Suppressor macrophage treated with lipopolysaccharide for 1 hour (primary cell): ENCODE measurements around the gene DUOXA1.
A peak's percentile ranks its signal among the peaks of the same experiment; 100 is the strongest.
"Not testable (repeated sequence)": the region's sequence is repeated elsewhere in the genome, so short reads cannot be mapped to it uniquely, and the experiment has no call there.

Source experiments
- DNase-seq, 3 donors: peaks; one replicate each; pipeline ENCODE4 v3.0.0-alpha.2; 2020 to 2022

The DUOXA1 gene

DNA sequence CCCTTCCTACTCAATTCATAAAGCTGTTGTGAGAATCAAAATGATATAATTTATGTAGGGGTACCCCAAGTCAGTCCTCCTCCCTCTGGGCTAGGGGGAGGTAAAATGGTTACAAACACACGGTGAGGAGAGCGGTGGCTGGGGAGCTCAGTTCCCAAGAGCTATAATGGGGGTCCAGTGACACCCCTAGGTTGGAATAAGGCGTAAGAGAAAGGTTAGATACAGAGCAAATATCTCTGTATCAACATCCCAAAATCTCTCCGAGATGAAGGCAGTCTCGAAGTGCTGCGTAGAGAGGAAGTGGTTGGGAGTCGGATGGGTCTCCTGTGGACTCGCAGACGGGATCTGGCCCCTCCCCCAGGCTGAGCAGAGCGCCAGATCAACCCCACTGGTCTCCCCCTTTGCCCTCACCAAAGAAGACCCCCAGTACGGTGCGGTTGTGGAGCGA is 17.5 kb downstream of the DUOXA1 start:
- no peak for DNase-seq

DNA sequence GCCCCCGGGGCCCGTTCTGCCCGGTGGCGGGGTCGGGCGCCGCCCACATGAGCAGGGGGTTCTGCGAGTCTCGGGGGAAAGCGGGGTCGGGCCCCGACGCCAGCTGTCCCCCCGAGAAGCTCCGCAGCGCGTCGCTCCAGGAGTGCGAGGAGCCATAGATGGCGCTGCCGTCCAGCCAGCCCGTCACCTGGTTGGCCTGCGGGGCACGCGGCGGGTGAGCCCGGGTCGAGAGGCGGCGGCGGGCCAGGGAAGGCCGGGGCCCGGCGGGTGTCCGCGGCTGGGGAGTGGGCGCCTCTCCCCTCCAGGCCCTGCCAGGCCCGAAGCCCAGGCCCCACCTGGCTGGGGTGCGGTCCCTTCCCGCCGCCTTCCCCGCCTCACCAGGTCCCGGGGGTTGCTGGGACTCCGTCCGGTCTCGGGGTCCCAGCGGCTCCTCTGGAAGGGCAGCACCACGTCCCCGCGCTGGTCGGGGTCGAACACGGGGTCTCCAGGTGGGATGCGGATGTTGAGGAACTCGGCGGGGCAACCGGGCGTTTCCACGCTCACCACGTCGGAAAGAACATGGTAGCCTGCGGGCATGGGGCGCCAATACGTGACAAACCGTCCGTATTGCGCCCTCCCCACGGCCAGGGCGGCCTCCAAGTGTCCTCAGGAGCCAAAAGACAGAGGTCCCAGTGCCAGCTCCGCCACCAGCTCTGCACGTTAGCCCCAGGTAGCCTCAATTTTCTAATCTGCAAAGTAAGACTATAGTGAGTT is 18.1 kb downstream of the DUOXA1 start:
- no peak for DNase-seq

DNA sequence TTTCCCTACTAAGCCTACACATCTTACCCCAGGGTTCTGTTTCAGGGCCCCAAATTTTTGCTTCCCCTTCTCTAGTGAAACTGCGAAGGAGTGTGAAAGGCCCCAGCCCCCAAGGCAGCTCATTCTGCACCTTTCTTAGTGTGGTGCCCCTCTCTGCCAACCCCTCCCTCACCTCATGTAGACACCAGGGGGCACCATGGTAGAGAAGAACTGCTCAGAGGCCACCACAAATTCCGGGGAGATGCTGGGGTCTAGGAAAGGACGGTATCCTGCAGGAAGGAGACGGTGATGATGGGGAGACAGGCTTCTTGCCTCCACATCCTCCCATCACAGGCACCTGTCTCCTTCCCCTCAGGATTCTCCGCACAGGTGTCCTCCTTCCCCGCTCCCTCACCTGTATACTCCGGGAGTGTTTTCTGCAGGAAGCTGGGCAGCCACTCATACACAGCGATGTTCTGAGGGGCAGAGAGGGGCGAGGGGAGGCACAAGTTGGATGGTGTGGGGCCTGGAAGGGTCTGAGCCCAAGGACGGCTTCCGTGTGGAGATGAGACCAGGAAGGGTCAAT is 19.3 kb downstream of the DUOXA1 start:
- DNase-seq, result no peak

DNA sequence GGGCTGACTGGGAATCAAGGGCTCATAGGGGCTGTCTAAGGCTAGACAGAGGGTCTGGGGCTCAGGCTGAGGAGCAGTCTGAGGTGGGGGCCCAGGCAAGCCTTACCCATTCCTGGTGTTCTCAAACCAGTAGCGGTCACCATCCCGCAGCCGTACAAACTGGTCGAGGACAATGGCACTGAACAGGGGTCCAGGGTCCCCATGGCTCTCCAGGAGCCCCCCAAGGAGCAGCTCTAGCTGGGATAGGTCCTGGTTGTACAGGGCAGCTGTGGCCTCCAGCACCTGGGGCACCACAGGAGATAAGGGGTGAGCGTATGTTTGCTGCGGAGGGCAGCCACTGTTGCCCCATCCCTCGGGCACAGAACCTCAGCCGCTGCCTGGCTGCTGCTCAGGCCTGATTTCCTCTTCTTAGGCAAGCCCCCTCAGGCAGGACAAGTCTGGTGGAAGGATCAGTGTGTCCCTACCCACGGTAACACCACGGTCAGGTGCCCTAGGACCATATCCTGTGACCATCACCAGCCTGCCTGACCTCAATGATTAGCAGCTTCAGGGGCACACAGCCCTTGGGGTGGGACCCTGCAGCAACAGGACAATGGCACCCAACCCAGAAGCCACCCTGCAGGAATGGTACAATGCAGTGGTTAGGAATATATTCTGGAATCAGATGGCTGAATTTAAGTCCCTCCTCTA is 21.6 kb downstream of the DUOXA1 start:
- no peak for DNase-seq

DNA sequence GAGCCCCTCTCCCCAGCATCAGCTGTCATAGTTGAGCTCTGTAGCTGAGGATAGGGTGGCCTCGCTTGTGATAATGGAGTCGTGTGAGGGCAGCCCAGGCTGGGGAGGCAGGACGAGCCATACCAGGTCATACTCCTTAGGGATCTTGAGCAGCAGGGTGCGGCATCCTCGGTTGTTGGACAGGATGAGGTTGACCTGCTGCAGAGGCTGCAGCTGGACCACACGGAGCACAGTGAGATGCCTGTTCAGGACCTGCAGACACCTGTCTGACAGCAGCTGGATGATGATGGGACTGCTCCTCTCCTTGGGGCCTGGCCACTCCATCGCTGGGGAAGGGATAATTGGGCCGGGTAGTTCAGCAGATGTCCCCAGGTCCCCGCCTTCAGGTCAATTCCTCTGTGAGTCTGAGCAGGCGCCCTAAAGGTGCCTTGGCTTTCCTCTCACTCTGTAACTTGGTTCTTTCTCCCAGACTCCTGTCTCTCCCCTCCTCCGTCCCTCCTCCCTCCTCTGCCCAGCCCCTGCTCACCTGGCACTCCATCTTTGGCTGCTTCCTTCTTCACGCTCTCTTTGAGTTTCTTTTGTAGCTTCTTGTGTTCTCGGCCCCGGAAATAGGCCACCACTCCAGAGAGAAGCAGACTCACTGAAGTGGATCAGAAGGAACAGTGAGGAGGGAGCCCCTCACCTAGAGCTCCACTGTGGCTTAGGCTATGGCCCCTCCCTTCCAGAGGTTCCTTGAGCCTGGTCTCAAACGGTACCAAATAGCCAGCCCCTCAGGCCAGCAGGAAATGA is 23.5 kb downstream of the DUOXA1 start:
- DNase-seq, result no peak

DNA sequence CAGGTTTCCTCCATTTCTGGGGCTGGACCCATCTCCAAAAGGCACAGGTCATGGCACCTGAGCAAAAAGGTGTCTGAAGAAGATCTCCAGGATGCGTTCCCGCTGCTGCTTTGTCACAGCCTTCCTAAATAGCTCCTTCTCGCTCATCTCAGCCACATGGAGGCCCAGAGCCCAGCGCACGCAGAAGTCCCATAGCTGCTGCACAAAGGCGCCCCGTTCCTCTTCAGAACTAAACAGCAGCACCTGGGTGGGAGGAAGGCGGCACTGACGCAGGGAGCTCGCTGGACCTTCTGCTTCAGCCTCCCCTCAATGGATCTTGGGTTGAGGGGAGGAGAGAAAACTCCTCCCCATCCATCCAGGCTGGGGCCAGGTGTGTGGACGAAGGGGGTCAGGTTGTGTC is 24.1 kb downstream of the DUOXA1 start:
- no peak for DNase-seq

DNA sequence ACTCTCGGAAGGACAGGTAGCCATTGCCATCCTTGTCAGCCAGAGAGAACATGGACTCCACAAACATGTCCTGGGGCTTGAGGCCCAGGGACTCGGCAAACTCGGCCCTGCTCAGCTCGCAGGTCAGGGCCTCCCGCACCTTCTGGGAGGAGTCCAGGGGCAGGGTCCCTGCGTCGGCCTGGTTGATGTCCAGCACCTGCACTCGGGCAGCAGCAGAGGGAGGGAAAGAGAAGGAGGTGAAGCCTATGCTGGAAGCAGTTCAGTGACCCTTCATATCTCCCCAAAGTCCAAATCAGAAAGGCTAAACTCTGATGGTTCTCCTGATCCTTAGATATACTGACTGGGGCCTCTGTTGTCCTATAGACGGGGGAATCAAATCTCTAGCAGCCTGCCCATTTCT is 25.5 kb downstream of the DUOXA1 start:
- DNase-seq, result not testable (repeated sequence)

DNA sequence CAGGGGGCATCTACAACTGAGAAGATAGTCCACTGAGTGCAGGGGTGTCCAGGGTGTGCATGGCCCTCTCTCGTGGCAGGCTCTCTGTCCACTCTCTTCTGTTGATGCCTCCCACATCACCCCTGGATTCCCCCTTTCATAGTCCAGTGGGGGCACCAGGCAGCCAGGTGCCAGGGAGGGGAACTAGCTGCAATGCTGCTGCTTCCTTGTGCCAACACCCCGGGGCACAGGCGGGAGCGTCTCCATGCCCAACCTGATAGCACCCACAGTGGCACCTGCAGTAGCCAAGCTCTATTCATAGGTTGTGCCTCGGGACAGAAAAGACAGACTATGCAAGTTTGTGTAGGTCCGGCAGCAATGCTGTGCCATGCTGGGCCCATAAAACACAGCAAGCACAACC is 27.5 kb downstream of the DUOXA1 start:
- DNase-seq, result no peak

DNA sequence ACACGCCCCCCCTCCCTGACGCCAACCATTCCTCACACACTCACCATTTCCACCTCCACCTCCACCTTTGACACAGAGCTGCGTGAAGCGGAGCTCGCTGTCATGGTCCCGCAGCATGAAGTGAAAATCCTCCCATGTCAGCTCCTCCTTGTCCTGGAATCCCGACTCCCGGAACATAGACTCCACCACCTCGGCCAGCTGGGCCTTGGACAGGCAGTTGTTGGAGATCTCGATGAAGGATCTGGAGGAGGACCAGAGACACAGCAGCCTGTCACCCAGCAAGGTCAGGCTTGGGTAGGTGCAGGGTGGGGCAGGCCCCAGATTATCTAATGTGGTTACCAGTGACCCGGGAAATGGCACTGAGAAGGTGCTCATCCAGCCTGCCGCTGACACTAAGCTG is 27.9 kb downstream of the DUOXA1 start:
- no peak for DNase-seq

DNA sequence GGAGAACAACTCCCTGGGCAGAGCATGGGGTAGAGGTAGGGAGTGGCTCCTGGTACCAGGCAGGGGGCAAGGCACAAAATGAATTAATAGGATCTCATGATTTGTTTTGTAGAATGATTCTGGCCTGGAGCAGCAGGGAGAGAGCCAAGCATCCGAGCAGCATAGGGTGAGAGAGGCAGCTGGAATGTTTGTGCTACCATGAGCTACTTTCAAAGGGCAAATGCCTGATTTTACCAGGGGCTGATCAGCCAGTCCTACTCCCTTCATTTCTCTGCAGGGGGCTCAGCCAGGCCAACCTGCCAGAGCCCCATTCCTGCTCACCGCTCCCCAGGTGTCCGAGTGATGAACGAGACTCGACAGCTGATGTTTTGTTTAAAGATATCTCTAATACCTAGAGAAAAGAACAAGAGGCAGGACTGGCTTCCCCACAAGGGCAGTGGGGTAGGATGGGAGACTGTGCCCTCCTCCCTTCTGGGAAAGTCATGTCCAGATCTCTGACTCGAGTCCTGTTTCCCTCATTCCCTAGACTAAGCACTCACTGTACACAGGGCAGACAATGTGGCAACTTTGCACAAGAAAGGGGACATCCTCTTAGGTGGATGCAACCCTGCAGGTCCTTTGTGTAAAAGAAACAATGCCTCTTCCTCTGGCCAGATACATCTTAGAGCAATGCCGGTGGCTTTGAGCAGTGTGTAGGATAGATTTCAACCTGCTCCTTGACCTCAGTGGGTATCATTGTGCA is 28.6 kb downstream of the DUOXA1 start:
- no peak for DNase-seq

DNA sequence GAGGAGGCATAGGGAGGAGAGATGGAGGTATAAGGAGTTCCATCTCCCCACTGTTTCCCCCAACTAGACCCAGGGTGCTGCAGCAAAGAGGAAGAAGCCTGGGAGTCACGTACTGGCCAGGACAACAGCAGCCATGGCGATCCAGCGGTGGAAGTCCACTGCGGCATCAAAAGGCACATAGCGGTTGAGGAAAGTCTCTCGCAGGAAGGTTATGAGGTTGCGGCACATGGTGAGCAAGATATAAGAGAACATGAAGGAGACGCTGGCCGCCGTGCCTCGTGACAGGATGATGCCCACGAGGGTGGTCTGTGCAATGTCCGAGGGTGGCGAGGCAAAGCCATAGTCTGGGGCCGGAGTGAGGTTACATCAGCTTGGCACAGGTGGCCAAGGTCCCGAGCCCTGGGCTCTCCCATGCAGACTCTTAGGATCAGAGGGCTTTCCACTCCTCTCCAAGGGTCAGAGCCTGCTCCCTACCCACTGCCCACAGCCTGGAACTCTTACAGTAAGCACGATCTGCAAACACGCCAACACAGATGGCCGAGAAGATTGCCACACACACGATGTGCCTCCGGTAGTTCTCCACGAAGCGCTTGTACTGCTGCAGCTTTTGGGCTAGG is 30.0 kb downstream of the DUOXA1 start:
- DNase-seq, result no peak

DNA sequence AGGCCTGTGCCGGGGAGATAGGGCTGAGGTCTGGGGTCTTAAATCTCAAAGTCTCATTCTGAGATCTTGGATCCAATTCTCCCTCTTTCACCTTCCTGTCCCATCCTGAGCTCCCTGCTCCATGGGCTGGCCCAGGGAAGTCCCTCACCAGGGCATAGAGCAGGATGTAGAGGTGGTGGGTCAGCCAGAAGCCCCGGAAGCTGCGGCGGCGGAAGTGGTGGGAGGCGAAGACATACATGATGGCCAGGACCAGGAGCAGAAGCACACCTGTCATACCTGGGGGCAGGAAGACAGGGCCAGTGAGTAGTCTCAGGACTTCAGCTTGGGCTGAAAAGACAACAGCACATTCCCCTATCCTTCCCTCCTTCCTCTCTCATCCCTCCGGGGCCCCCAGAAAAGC is 32.2 kb downstream of the DUOXA1 start:
- no peak for DNase-seq

DNA sequence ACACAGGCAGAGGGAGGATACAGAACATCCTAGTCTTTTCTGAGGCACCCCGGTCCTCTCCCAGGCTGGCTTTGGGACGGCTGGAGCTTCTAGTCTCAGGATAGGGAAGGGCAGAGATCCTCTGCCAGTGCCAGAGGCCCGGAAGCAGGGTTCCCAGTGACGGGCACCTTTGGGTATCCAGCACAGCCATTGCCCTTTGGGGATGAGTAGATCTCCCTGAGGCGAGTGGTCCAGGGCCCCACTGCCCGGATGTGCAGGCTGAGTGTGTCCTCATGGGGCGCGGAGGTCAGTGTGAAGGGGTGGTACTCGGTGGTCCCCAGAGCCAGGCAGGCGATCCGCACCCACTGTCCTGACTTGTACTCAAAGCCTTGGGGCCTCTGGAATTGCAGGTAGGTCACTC is 34.0 kb downstream of the DUOXA1 start:
- DNase-seq, result no peak

DNA sequence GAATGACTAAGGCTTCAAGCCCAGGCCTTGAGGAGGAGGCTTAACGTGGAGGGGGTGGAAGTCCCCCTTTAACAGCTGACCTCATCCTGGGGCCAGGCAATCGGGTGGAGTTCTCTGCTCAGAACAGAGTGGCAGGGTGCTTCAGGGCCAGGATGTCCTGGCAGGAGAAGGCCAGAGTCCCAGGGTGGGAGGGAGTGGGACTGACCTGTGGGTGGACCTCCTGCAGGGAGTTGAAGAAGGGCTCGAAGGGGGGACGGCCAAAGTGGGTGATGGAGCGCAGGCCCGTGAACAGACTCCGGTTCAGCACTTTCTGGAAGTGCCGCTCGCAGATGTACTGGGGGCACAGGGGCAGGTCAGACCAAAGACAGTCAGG is 35.3 kb downstream of the DUOXA1 start:
- peak in 1 of 3 donors; percentile 36 for DNase-seq

DNA sequence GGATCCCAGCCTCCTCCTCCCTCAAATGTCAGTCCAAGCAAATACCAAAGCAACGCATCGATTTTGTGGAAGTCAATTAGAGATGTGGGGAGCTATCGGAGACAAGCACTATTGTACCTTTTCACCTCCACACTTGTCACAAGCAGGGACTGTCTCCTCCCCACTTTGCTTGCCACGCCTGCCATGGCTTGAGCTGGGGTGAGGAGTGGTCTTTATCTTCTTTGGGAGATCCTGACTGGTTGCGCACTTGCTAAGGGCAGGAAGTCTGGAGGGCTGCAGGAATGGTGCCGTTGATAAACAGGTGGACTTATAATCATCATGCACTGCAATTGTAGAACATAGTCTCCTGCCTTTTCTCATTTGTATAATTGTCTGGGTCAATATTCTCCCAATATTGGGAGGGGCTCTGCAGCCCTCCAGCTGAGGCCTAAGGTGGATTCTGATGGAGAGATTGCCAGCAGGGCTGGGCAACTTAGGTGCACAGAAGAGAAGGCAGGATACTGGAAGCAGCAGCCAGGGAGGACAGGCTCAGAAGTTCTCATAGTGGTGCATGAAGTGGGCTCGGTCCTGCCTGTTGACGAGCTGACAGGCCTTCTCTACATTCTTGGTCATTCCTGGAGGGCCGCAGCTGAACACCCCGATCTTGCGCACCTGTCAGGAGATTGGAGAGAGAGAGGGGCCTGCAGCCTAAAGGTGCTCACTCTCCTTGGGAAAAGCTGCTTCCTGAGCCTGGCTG is 35.9 kb downstream of the DUOXA1 start:
- DNase-seq, result no peak

DNA sequence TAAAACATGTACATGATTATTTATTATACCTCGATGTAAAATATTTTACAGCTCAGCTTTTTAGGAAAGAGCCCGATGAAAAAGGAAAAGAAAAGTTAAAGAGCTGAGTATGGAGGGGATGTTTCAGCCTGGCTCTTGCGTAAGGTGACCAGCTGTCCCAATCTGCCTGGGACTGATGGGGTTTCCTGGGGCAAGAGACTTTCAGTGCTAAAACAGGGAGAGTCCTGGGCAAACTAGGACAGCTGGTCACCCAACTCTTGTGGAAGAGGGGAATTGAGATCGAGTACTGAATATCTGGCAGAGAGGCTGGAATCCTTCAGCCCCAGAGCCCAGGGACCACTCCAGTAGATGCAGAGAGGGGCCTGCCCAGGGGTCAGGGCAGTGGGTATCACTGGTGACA is 36.7 kb downstream of the DUOXA1 start:
- peak; percentile 52 to 62 (median 59) for DNase-seq

DNA sequence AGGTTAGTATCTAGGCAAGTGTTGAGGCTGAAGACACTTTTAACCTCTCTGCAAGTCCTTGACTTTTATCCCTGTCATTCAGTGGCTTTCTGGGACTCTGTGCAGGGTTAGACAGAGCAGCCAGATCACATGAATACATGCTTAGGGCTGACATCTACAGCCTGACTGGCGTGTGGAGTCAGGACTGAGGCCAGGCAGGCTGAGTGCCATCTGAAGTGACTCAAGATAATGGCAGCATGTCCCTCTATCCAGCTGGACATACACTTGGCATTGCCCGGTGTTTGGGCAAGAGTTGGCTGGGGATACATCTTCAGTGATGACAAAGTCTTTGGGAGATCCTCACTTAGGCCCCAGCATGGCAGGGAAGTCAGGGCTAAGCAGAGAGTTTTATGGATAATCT is 38.1 kb downstream of the DUOXA1 start:
- DNase-seq, result no peak

DNA sequence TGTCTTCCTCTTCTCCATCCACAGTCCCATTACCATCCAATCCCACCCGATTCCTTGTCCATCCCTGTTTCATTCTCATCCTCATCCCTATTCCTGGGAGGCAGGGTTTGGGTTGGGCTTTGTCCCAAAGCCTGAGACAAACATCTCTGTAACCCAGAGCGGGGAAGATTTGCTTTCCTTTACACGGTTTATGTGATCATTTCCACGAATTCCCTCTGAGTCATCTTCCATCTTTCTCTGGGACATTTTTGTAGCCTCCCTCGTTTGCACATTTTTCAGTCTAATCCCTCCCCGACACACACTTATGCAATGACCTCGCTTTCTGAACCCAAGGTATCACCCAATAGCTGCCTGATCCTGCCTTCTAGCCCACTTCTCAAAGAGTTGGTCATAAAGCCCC is 38.5 kb downstream of the DUOXA1 start:
- peak; percentile 24 to 47 (median 39) for DNase-seq

DNA sequence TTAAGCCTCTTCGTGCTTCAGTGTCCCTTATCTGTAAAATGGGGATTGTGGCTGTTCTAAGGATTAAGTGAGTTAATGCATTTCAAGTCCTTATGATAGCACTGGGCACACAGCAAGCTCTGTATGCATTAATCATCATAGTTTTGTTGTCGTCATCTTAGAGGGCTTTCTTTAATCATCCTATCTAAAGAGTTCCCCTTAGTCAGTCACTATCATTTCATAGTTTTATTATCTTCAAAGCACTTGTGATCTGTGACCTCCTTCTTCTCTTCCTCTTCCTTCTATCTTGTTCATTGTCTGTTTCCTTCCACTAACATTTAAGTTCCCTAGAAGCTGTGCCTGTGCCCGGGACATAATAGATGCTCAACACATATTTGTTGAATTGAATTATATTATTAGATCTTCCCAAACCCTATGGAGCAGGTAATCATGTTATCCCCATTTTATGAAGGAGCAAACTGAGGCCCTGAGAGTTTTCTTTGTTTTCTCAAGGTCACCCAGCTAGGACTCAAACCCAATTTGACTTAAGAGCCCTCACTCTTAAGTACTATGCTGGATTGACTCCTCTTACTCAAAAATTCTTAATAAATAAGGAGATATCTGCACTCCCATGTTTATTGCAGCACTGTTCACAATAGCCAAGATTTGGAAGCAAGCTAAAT is 39.8 kb downstream of the DUOXA1 start:
- DNase-seq, result peak in 2 of 3 donors; percentile 21 to 26

DNA sequence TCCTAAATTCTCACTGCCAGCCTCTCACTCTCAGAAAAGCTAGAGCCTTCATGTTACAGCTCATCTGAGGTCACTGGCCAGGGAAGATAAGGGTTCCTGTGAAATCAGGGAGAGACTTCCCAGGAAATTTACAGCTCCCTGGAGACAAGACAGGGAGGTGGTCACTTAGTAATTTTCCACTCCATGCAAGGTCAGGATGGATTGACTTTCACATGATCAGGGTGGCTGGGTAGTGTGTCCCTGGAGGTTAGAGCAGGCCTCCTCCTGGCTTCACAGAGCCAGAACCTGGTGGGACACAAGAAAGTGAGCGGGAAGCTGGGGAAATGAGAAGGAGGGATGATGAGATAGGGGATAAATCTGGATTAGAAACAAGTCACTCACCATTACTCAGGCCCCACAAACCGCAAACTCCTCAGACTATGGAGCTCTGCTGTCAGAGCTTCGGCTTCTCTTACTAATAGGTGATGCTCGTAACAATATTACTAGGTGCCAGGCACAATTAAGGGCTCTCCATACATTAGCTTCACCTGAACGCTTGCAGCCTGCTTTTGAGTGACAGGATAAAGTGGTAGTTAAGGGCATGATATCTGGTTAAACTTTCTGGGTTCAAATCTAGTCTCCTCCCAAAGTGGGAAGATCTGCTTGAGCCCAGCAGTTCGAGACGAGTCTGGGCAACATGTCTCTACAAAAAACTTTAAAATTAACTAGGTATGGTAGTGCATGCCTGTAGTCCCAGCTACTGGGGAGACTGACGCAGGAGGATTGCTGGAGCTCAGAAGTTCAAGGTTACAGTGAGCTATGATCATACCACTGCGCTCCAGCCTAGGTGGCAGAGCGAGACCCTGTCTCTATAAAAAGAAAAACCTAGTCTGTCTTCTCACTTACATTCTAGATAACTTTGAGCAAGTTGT is 40.6 kb downstream of the DUOXA1 start:
- no peak for DNase-seq
